ENCODE measurements around the gene RTRAF.

RTRAF gene

DNA sequence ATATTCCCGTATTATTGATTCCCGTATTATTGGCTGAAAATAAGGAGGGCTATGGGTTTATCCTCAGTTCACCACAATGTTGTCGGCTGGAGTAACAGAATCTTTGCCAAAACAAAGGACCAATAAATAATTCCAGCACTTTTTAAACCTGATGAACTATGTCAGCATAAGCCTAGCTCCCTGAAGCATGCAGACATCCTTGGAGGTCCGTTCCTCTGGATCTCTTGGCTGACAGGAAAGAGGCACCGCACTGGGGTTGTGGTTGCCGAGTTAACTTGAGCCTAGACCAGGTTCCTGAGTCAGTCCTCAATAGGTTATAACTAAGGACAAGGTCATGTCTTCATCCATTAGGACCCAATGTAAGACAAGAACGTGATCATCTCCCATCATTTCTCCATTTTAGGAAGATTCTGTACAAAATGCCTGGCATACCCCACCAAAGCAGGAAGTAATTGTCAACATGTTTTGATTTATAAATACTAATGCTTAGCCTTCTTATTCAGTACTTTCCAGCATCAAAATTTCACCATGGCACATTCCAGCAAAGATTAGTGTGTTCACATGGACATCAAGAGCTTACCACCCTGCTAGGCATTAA lies 43.0 kb downstream of the RTRAF start:
- peak overlapping the region; percentile 1 for H3K27ac ChIP-seq (ENCODE audit: low read length)
- no peak overlapping the region for H3K4me3 ChIP-seq (ENCODE audit: low read length in 2 of 2)
- peaks cover 32 to 36% of the 10 kb centered on the region in 2 donors for H3K36me3 ChIP-seq (ENCODE audit: control insufficient read depth in 2 of 2, insufficient read depth in 2 of 2, low read length in 2 of 2)
- no peaks in the 10 kb centered on the region for H3K9me3 ChIP-seq (ENCODE audit: control insufficient read depth in 2 of 2, low read length in 2 of 2)
- H3K9ac ChIP-seq (ENCODE audit: low read length in 2 of 2) = no peak overlapping the region
- H3K27me3 ChIP-seq (ENCODE audit: control insufficient read depth in 1 of 2, insufficient read depth in 2 of 2, low read length in 2 of 2) = no peaks in the 10 kb centered on the region
- H3K4me1 ChIP-seq (ENCODE audit: control insufficient read depth, insufficient read depth, low read length) = peaks cover 23% of the 10 kb centered on the region

DNA sequence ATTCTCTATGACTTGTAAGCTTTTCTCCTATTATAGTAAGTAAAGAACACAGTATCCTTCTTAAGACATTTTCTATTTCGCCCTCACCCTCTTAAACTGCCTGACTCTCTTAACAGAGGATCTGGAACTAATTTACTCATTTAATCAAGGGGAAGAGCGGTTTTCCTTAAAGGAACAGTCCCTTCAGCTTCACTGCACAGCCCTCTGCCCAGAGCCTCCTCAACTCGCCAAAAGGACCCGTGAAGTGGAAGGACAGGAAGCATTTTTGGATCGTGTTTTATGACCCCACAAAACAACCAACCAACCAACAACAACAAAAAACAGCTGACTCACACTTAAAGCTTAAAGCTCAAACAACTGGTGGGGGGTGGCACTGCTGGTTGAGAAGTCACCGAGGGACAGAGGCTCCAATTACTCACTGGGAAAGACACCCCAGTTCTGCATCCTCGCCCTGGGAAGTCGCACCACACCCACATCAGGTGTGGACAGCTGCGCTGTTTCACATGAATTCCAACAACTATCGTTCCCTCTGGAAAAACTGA lies 43.8 kb downstream of the RTRAF start:
- Histone ChIP-seq H3K27me3 (ENCODE audit: control insufficient read depth in 1 of 2, insufficient read depth in 2 of 2, low read length in 2 of 2) (no peaks in the 10 kb centered on the region), H3K9ac (ENCODE audit: low read length in 2 of 2) (no peak overlapping the region), H3K27ac (ENCODE audit: low read length) (no peak overlapping the region), H3K4me3 (ENCODE audit: low read length in 2 of 2) (no peak overlapping the region), H3K36me3 (ENCODE audit: control insufficient read depth in 2 of 2, insufficient read depth in 2 of 2, low read length in 2 of 2) (peaks cover 32 to 33% of the 10 kb centered on the region in 2 donors), H3K9me3 (ENCODE audit: control insufficient read depth in 2 of 2, low read length in 2 of 2) (no peaks in the 10 kb centered on the region), H3K4me1 (ENCODE audit: control insufficient read depth, insufficient read depth, low read length) (peaks cover 23% of the 10 kb centered on the region)

DNA sequence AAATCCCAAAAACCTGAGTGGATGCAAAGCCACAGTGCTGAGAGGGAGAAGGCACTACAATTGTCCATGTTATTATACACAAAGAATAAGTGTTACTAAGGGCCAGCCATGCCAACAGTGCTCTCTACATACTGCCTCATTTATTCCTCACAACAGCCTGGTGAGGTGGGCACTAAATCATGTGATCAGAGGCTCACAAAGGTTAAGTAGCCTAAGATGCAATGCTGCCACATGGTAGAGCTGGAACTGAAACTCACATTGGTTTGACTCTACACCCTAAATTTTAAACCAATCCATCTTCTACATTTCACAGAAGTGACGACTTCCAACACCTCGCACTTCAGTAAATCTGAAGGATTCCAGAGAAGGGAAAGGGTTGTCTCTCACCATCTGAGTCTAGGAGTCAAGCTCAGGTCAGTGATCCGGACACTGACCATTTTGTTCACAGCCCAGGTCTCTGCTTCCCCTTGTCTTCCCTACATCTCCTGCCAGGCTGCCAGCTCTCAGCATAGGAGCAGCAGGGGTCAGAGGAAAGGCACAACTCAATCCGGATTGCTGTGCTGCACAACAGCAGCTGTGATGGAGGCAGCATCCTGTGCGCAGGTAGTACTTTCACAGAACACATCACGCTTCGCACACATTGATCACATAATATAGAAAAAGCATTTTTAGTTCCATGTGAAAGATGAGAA lies 49.9 kb downstream of the RTRAF start:
- no peaks in the 10 kb centered on the region for H3K9me3 ChIP-seq (ENCODE audit: control insufficient read depth in 2 of 2, low read length in 2 of 2)
- H3K36me3 ChIP-seq (ENCODE audit: control insufficient read depth in 2 of 2, insufficient read depth in 2 of 2, low read length in 2 of 2) = peaks cover 52 to 59% of the 10 kb centered on the region in 2 donors
- no peak overlapping the region for H3K4me3 ChIP-seq (ENCODE audit: low read length in 2 of 2)
- no peak overlapping the region for H3K9ac ChIP-seq (ENCODE audit: low read length in 2 of 2)
- no peak overlapping the region for H3K27ac ChIP-seq (ENCODE audit: low read length)
- no peaks in the 10 kb centered on the region for H3K27me3 ChIP-seq (ENCODE audit: control insufficient read depth in 1 of 2, insufficient read depth in 2 of 2, low read length in 2 of 2)
- H3K4me1 ChIP-seq (ENCODE audit: control insufficient read depth, insufficient read depth, low read length) = peaks cover 28% of the 10 kb centered on the region

DNA sequence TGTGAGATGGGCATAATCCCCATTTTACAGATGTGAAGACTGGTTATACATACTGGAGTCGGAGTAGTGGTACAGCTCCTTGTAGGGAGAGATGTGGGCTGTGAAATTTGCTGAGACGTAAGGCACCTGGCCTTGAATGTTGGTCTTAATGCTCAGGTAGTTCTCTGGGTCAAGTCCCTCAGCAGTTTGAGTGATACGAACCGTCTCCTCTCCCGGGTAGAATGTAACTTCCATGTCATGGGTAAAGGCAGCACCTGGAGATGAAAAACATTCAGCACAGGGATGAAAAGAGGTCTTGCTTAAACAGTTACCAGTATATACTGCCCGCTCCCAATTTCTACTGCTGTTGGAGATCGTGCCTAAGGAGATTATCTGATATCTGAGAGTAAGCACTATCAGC lies 51.3 kb downstream of the RTRAF start:
- Histone ChIP-seq H3K9me3 (ENCODE audit: control insufficient read depth in 2 of 2, low read length in 2 of 2) (no peaks in the 10 kb centered on the region), H3K36me3 (ENCODE audit: control insufficient read depth in 2 of 2, insufficient read depth in 2 of 2, low read length in 2 of 2) (peaks cover 46 to 48% of the 10 kb centered on the region in 2 donors), H3K4me3 (ENCODE audit: low read length in 2 of 2) (no peak overlapping the region), H3K9ac (ENCODE audit: low read length in 2 of 2) (no peak overlapping the region), H3K4me1 (ENCODE audit: control insufficient read depth, insufficient read depth, low read length) (peaks cover 39% of the 10 kb centered on the region), H3K27ac (ENCODE audit: low read length) (no peak overlapping the region), H3K27me3 (ENCODE audit: control insufficient read depth in 1 of 2, insufficient read depth in 2 of 2, low read length in 2 of 2) (no peaks in the 10 kb centered on the region)

DNA sequence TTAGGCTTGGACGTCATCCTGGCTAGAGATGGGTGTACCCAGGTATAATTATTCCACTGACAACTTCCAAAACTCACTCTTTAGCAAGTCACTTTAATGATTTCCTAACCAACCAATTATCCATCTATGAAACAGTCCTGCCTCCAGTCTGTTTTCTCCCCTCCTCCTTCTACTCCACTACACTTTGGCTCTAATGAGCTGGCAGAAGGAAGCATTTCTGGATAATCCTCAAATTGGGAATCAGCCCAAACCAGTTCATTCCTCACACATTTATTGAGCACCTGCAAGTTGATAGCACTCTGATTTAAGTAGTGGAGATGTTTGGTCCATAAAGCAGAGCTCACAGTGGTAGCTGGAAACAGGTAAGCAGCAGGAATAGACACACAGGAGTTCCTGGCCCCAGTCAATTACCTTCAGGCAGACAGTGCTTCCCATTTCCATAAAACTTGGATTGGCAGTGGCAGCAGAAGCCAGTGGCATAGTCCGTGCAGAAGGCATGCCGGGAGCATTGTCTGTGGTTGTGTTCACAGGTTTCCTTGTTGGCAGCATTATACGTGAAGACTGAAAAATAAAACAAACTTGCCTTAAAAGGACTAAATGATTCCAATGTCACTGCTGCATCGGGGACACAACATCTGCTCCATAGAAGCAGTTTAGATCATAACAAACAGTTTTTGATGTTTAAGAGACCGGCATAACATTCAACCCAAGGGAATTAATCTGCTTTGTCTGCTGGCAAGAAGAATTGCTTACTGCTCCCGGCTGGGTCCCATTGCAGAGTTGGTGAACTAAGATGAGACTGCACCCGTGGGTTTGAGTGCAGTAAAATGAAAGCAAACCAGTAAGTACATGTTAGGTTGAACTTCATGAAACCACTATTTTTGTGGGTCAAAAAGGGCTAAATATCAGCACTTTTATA lies 53.3 kb downstream of the RTRAF start:
- peak overlapping the region in 1 of 2 donors; percentile 40 for H3K4me3 ChIP-seq (ENCODE audit: low read length in 2 of 2)
- H3K9ac ChIP-seq (ENCODE audit: low read length in 2 of 2) = no peak overlapping the region
- H3K9me3 ChIP-seq (ENCODE audit: control insufficient read depth in 2 of 2, low read length in 2 of 2) = no peaks in the 10 kb centered on the region
- H3K4me1 ChIP-seq (ENCODE audit: control insufficient read depth, insufficient read depth, low read length) = peaks cover 51% of the 10 kb centered on the region
- H3K27me3 ChIP-seq (ENCODE audit: control insufficient read depth in 1 of 2, insufficient read depth in 2 of 2, low read length in 2 of 2) = no peaks in the 10 kb centered on the region
- peaks cover 34 to 36% of the 10 kb centered on the region in 2 donors for H3K36me3 ChIP-seq (ENCODE audit: control insufficient read depth in 2 of 2, insufficient read depth in 2 of 2, low read length in 2 of 2)
- peak overlapping the region; percentile 70 for H3K27ac ChIP-seq (ENCODE audit: low read length)

DNA sequence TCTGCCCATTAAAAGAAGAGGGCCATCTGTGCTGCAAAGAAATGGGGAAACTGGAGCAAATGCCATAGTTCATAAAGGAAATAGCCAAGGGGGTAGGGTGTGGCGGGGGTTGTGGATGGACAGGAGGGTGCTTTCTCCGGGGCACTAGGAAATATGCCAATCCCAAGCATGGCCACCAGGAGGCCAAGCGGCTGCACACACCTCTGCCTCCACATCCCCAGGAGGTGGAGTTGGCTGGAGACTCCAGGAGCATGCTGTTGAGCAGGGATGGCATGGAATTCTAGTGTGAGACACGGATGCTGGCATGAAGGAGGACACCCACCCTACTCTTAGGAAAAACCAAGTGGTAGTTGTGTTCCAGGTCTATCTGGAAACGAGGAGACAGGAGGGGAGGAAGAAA lies 54.3 kb downstream of the RTRAF start:
- Histone ChIP-seq H3K27ac (ENCODE audit: low read length) (peak overlapping the region; percentile 70), H3K27me3 (ENCODE audit: control insufficient read depth in 1 of 2, insufficient read depth in 2 of 2, low read length in 2 of 2) (no peaks in the 10 kb centered on the region), H3K9ac (ENCODE audit: low read length in 2 of 2) (no peak overlapping the region), H3K9me3 (ENCODE audit: control insufficient read depth in 2 of 2, low read length in 2 of 2) (no peaks in the 10 kb centered on the region), H3K36me3 (ENCODE audit: control insufficient read depth in 2 of 2, insufficient read depth in 2 of 2, low read length in 2 of 2) (peaks cover 27% of the 10 kb centered on the region in 2 donors), H3K4me3 (ENCODE audit: low read length in 2 of 2) (peak overlapping the region in 1 of 2 donors; percentile 44), H3K4me1 (ENCODE audit: control insufficient read depth, insufficient read depth, low read length) (peaks cover 61% of the 10 kb centered on the region)

DNA sequence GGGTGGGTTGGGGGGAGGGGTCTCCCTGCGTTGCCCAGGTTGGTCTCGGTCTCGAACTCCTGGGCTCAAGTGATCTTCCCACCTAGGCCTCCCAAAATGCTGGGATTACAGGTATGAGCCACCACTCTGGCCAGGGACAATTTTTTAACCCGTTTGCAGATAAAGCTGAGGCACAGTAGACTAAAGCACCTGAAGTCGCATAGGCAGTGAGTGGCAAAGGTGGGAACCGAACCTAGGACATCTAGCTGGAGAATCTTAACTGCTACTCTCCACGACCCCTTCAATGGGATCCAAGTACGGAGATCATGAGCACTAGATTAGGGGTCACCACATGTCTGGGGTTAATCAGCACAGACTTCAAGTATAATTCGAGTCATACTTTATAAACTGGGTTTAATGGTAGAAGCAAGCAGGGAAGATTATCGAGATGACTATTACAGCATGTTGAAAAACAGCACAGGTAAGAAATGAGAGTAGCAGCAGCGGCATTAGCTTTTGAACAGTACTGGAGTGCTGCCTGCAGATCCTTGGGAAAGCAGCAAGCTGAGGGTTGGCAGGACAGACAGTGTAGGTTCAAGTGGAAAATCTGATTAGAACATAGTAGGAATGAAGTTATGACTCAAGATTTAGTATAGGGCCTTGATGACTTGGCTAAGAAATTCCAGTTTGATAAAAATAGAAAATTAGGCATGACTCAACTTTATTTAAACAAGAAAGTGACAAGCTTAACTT lies 55.6 kb downstream of the RTRAF start:
- Histone ChIP-seq H3K36me3 (ENCODE audit: control insufficient read depth in 2 of 2, insufficient read depth in 2 of 2, low read length in 2 of 2) (peaks cover 15 to 18% of the 10 kb centered on the region in 2 donors), H3K4me3 (ENCODE audit: low read length in 2 of 2) (peak overlapping the region in 1 of 2 donors; percentile 47), H3K27ac (ENCODE audit: low read length) (peak overlapping the region; percentile 69), H3K9me3 (ENCODE audit: control insufficient read depth in 2 of 2, low read length in 2 of 2) (no peaks in the 10 kb centered on the region), H3K27me3 (ENCODE audit: control insufficient read depth in 1 of 2, insufficient read depth in 2 of 2, low read length in 2 of 2) (no peaks in the 10 kb centered on the region), H3K4me1 (ENCODE audit: control insufficient read depth, insufficient read depth, low read length) (peaks cover 74% of the 10 kb centered on the region), H3K9ac (ENCODE audit: low read length in 2 of 2) (peak overlapping the region in 1 of 2 donors; percentile 23)

DNA sequence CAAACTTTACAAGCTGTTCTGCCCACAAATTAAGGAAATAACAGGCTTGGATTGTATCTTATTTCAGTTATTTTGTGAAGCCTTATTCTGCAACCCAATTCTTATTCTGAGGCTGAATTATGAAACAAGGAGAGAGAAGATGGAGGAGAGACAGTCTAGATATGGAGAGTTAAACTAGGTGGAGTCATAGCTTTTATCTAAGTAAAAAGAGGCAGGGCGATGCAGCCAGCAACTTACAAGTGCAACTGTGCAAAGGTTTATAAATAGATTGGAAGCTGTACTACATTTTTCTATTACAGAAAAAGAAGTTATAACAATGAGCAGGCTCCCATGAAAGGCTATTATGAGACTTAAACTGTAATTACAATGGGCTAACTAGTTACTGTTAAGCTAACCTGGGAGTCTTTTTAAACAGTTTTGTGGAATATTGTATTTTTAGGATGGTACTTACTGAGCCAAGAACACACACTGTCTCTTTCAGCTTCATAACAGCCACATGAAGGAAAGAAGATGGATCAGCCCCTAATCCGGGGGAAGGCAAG lies 57.1 kb downstream of the RTRAF start:
- Histone ChIP-seq H3K27ac (ENCODE audit: low read length) (peak overlapping the region; percentile 64), H3K9ac (ENCODE audit: low read length in 2 of 2) (no peak overlapping the region), H3K27me3 (ENCODE audit: control insufficient read depth in 1 of 2, insufficient read depth in 2 of 2, low read length in 2 of 2) (no peaks in the 10 kb centered on the region), H3K36me3 (ENCODE audit: control insufficient read depth in 2 of 2, insufficient read depth in 2 of 2, low read length in 2 of 2) (peaks cover 8% of the 10 kb centered on the region in 2 donors), H3K4me3 (ENCODE audit: low read length in 2 of 2) (peak overlapping the region in 1 of 2 donors; percentile 31), H3K9me3 (ENCODE audit: control insufficient read depth in 2 of 2, low read length in 2 of 2) (no peaks in the 10 kb centered on the region), H3K4me1 (ENCODE audit: control insufficient read depth, insufficient read depth, low read length) (peaks cover 87% of the 10 kb centered on the region)

DNA sequence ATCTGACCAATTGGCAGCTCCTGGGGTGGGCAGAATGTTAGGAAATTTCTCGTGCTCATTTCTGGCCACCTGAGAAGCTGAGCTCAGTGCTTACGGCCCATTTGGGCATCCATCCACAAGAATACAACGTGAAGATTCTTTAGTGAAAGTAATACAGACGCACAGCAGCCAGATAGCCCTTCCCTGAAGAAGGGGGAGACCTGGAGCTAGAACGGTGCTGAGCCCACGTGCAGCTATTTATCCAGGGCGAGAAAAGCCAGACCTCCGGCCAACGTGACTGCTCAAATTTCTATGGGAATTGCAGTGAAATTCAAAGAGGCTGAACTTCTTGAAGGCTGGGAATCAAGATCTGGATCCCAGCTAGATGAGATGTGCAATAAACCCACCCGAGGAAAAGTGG lies 58.8 kb downstream of the RTRAF start:
- Histone ChIP-seq H3K27me3 (ENCODE audit: control insufficient read depth in 1 of 2, insufficient read depth in 2 of 2, low read length in 2 of 2) (no peaks in the 10 kb centered on the region), H3K4me3 (ENCODE audit: low read length in 2 of 2) (peak overlapping the region in 1 of 2 donors; percentile 8), H3K9ac (ENCODE audit: low read length in 2 of 2) (no peak overlapping the region), H3K9me3 (ENCODE audit: control insufficient read depth in 2 of 2, low read length in 2 of 2) (no peaks in the 10 kb centered on the region), H3K36me3 (ENCODE audit: control insufficient read depth in 2 of 2, insufficient read depth in 2 of 2, low read length in 2 of 2) (peaks cover 0 to 2% of the 10 kb centered on the region in 2 donors), H3K4me1 (ENCODE audit: control insufficient read depth, insufficient read depth, low read length) (peaks cover 84% of the 10 kb centered on the region), H3K27ac (ENCODE audit: low read length) (peak overlapping the region; percentile 64)
